A549 (cell line): ENCODE data around the gene AGR3. TPM values are rescaled to one million over a fixed set of nuclear protein-coding genes. Genes with fewer than 3 reads are reported as not detected.
A peak's percentile ranks its signal among the peaks of the same experiment; 100 is the strongest.

Source experiments
- ATAC-seq, 2 experiments: fragments of 200-7000 bp in 1 of 2; fragments of >200 bp in 1 of 2; cut with Nextera tagmentation in 1 of 2; cut with Tn5 transposase in 1 of 2; 3 replicates each; pipeline versions ENCODE4 v1.8.0 to v1.9.1; 2018 to 2020; ENCODE audit warnings: mild to moderate bottlenecking in 1 of 2, moderate library complexity in 1 of 2
- CTCF ChIA-PET: fragments of 300-600 bp; sonication (Branson Sonifier 250); formaldehyde crosslinking; extraction: SDS; loops from one replicate; lab custom pipeline; 2021; ENCODE audit warnings: antibody characterized with exemption, inconsistent platforms; lab: Yijun Ruan, JAX
- POLR2A ChIA-PET: fragments of 350-600 bp; formaldehyde crosslinking; extraction: SDS; loops from one replicate; lab custom pipeline; 2021; ENCODE audit warnings: antibody characterized with exemption, inconsistent platforms; lab: Yijun Ruan, JAX
- DNase-seq, 2 experiments: peaks; one replicate each; pipeline versions ENCODE4 v3.0.0 to v3.0.0-alpha.2; 2011 to 2016; ENCODE audit warnings: low read depth in 1 of 2, low spot score in 1 of 2
- FAIRE-seq: peaks from 2 replicates; lab custom pipeline; 2011; peaks lifted over from hg19 to GRCh38; lab: Jason Lieb, UNC
- H3K27ac ChIP-seq, 2 experiments: fragments of >200 bp; sonication (Bioruptor Twin); formaldehyde crosslinking; 3 replicates each; pipeline ENCODE4 v1.5.1; 2016 to 2017
- H3K4me1 ChIP-seq: fragments of >200 bp; sonication (Bioruptor Twin); formaldehyde crosslinking; 3 replicates; pipeline ENCODE4 v1.6.1; 2016
- H3K4me2 ChIP-seq: fragments of >200 bp; sonication (Bioruptor Twin); formaldehyde crosslinking; 3 replicates; pipeline ENCODE4 v1.6.1; 2016
- H3K4me3 ChIP-seq: fragments of >200 bp; sonication (Bioruptor Twin); formaldehyde crosslinking; 3 replicates; pipeline ENCODE4 v1.5.1; 2016
- H3K9me3 ChIP-seq: fragments of >200 bp; sonication (Bioruptor Twin); formaldehyde crosslinking; 3 replicates; pipeline ENCODE4 v1.6.1; 2016
- CBX8 ChIP-seq: fragments of 200-600 bp; sonication (generic); IDR thresholded peaks from 2 replicates; pipeline ENCODE4 v1.6.1; 2016
- CEBPB ChIP-seq, 2 experiments: fragments of >200 bp in 1 of 2; sonication (Bioruptor Twin) in 1 of 2; formaldehyde crosslinking in 1 of 2; IDR thresholded peaks; 2 replicates each; pipeline ENCODE4 v1.6.1; 2012 to 2016
- ESRRA ChIP-seq: fragments of 150-350 bp; IDR thresholded peaks from 2 replicates; pipeline ENCODE4 v1.6.1; 2014; ENCODE audit warnings: mild to moderate bottlenecking, low read length, borderline replicate concordance
- GATA3 ChIP-seq: IDR thresholded peaks from 2 replicates; pipeline ENCODE4 v1.6.1; 2012; ENCODE audit warnings: borderline replicate concordance
- HOXB5 ChIP-seq: fragments of 250-450 bp; sonication (Bioruptor Pico); IDR thresholded peaks from 2 replicates; pipeline ENCODE4 v1.5.0; 2020; ENCODE audit warnings: mild to moderate bottlenecking, moderate library complexity
- KDM1A ChIP-seq: fragments of 200-600 bp; sonication (generic); IDR thresholded peaks from 2 replicates; pipeline ENCODE4 v1.6.1; 2016; ENCODE audit warnings: low read depth, mild to moderate bottlenecking
- MAFK ChIP-seq: fragments of 450-650 bp; IDR thresholded peaks from 2 replicates; pipeline ENCODE4 v1.6.1; 2014; ENCODE audit not compliant: partially characterized antibody
- MYC ChIP-seq: IDR thresholded peaks from 2 replicates; pipeline ENCODE4 v1.6.1; 2012; ENCODE audit warnings: mild to moderate bottlenecking, inconsistent platforms, low read length, improper control_type of control experiment, borderline replicate concordance
- POLR2A ChIP-seq: IDR thresholded peaks from 2 replicates; pipeline ENCODE4 v1.6.1; 2012; ENCODE audit warnings: mild to moderate bottlenecking, low read length
- POLR2AphosphoS2 ChIP-seq: conservative IDR thresholded peaks from 2 replicates; pipeline ENCODE4 v1.6.1; 2012; ENCODE audit warnings: low read length, improper control_type of control experiment, inconsistent platforms
- RAD21 ChIP-seq, 2 experiments: fragments of >200 bp in 1 of 2; sonication (Bioruptor Twin) in 1 of 2; formaldehyde crosslinking in 1 of 2; IDR thresholded peaks in 1 of 2; conservative IDR thresholded peaks in 1 of 2; 2 replicates in 1 of 2; 3 replicates in 1 of 2; pipeline ENCODE4 v1.6.1; 2012 to 2018; ENCODE audit warnings: inconsistent platforms in 1 of 2
- RCOR1 ChIP-seq: fragments of 150-350 bp; IDR thresholded peaks from 2 replicates; pipeline ENCODE4 v1.6.1; 2014; ENCODE audit warnings: antibody characterized with exemption, low read length, low read depth
- REST ChIP-seq: fragments of 200-600 bp; sonication (generic); IDR thresholded peaks from 2 replicates; pipeline ENCODE4 v1.6.1; 2016; ENCODE audit warnings: antibody characterized with exemption, mild to moderate bottlenecking, moderate library complexity
- SMC3 ChIP-seq: fragments of >200 bp; sonication (Bioruptor Twin); formaldehyde crosslinking; IDR thresholded peaks from 3 replicates; pipeline ENCODE4 v1.6.1; 2018; ENCODE audit warnings: inconsistent platforms
- ZC3H11A ChIP-seq: fragments of 450-650 bp; IDR thresholded peaks from 2 replicates; pipeline ENCODE4 v1.6.1; 2014; ENCODE audit warnings: antibody characterized with exemption, mild to moderate bottlenecking
- ZFP36 ChIP-seq: fragments of 450-650 bp; IDR thresholded peaks from 2 replicates; pipeline ENCODE4 v1.6.1; 2014; ENCODE audit warnings: borderline replicate concordance; ENCODE audit not compliant: partially characterized antibody
- ZNF302 ChIP-seq: fragments of 250-450 bp; sonication (Bioruptor Pico); IDR thresholded peaks from 2 replicates; pipeline ENCODE4 v1.9.0; 2021; ENCODE audit warnings: inconsistent platforms, mild to moderate bottlenecking, moderate library complexity
- WGBS: methylation state at CpG from one replicate; pipeline ENCODE4 v1.1.6; 2017; ENCODE audit errors: missing lambda C conversion rate; 5-methylcytosine and 5-hydroxymethylcytosine counted together
- polyA plus RNA-seq, 4 experiments: library from polyadenylated mRNA; depleted of rRNA in 3 of 4; stranded (reverse); fragments of >200 nt; fragmentation: RNase III in 1 of 4; extraction: RNeasy Plus Mini Kit Qiagen cat#74134 plus additional on column Dnase treatment in 1 of 4; gene quantifications; 2 replicates in 3 of 4; 3 replicates in 1 of 4; pipeline ENCODE4 v1.2.3, GENCODE V29; 2011 to 2017
- TF ChIP-seq, protein P1 (sequence below): fragments of 250-450 bp; sonication (Bioruptor Pico); IDR thresholded peaks from 2 replicates; pipeline ENCODE4 v1.5.0; 2021; ENCODE audit warnings: mild to moderate bottlenecking, moderate library complexity, borderline replicate concordance
- TF ChIP-seq, protein P2 (sequence below): IDR thresholded peaks from 2 replicates; pipeline ENCODE4 v1.6.1; 2012
- TF ChIP-seq, protein P3 (sequence below): IDR thresholded peaks from 2 replicates; pipeline ENCODE4 v1.6.1; 2012

AGR3 gene
- polyA plus RNA-seq, 2 of the 4 experiments (the other 2 are of a cell fraction) = 0.36 TPM; not detected in 1

DNA sequence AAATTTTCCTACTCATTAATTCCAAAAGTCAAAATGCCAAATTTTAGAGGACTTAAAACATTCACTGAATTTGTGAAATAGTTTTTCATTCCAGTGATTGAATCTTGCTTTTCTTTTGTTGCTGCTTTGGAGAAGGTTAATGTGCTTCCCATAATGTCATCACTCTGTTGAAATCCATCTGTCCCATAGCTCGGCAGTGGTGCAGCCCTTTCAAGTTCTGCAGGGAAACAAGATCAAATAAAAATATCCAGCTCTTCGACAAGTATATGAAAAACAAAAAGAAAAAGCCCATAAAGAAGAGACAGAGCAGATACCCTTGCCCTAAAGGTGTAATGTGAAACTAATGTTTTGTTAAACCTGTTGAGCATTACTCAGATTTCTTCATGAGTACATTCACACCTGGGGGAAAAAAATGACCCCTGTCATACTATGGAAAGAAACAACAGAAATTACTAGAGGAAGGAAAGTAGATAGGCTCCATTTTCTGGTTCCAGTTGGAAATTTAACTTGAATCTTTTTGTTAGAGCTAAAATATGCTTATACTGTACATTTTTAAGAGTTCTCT is 35.1 kb downstream of the AGR3 start (continued):
- TF ChIP-seq, protein P1, sequence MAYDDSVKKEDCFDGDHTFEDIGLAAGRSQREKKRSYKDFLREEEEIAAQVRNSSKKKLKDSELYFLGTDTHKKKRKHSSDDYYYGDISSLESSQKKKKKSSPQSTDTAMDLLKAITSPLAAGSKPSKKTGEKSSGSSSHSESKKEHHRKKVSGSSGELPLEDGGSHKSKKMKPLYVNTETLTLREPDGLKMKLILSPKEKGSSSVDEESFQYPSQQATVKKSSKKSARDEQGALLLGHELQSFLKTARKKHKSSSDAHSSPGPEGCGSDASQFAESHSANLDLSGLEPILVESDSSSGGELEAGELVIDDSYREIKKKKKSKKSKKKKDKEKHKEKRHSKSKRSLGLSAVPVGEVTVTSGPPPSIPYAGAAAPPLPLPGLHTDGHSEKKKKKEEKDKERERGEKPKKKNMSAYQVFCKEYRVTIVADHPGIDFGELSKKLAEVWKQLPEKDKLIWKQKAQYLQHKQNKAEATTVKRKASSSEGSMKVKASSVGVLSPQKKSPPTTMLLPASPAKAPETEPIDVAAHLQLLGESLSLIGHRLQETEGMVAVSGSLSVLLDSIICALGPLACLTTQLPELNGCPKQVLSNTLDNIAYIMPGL (CRISPR knock-in tag) = no peak
- no peak for TF ChIP-seq ZFP36

DNA sequence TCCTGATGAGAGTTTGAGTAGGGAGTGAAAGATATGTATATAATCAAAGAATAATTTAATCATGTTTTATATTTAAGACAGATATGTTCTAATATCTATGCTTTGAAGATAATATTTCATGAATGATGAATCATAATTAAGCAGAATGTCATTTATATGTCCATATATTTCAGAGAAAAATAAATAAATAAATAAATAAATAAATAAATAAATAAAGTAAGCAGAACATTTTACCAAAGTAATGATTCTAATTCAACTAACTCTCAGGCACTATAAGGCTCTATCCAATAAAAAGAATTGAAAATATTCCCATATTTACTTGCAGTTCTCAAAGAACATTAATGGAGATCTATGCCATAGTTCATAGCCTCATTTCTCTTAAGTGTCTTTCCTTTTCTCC is 36.0 kb downstream of the AGR3 start:
- H3K4me3 ChIP-seq = no peak overlapping the region
- DNase-seq (no peak), ATAC-seq (no peak), FAIRE-seq (no peak)
- POLR2A ChIA-PET = interaction anchor here (2.7 kb wide), 1 partner anchor 42 kb away, joined by 14 read pairs; the partner anchor contains the start of gene AGR2
- TF ChIP-seq MAFK (no peak), CBX8 (no peak), ZC3H11A (peak; percentile 93), SMC3 (no peak), ESRRA (no peak), ZFP36 (no peak)
- TF ChIP-seq, protein P2, sequence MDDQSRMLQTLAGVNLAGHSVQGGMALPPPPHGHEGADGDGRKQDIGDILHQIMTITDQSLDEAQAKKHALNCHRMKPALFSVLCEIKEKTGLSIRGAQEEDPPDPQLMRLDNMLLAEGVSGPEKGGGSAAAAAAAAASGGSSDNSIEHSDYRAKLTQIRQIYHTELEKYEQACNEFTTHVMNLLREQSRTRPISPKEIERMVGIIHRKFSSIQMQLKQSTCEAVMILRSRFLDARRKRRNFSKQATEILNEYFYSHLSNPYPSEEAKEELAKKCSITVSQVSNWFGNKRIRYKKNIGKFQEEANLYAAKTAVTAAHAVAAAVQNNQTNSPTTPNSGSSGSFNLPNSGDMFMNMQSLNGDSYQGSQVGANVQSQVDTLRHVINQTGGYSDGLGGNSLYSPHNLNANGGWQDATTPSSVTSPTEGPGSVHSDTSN = no peak
- CTCF ChIA-PET = no interaction called here
- H3K27ac ChIP-seq = peak overlapping the region; percentile 81 to 85
- peaks cover 26% of the 10 kb centered on the region for H3K4me1 ChIP-seq
- H3K4me2 ChIP-seq = peak overlapping the region; percentile 82; the same call in 2 of the 3 replicates
- 0 out of 3 replicates have a peak, but pooled peaks cover 3% of the 10 kb centered on the region for H3K9me3 ChIP-seq

DNA sequence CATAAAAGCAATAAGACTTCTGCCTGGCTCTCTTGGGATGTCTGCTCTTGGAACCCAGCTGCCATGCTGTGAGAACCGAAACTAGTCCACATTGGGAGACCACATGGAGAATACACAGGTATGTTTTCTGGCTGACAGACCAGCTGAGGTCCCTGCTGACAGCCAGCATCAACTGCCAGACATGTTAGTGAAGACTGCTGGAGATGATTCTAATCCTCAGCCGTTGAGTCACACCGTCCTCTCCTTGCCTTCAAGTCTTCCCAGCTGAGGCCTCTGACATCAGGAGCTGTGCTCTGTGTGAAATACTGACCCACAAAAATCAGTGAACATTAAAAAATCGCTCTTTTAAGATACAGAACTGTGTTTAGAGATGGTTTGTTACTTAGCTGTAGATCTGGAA is 40.1 kb downstream of the AGR3 start:
- Histone ChIP-seq H3K9me3 (0 out of 3 replicates have a peak, but pooled peaks cover 3% of the 10 kb centered on the region), H3K27ac (peak overlapping the region in 1 of 2 experiments; percentile 30; a peak in 3 of 6 replicates), H3K4me3 (no peak overlapping the region), H3K4me2 (no peak overlapping the region), H3K4me1 (peaks cover 19% of the 10 kb centered on the region)
- CTCF ChIA-PET = interaction anchor here (0.9 to 1.7 kb wide), 3 partner anchors 8 to 79 kb away, joined by 3 to 5 read pairs (median 4); no protein-coding TSS in a partner anchor
- POLR2A ChIA-PET = interaction anchor here (0.5 kb wide), 1 partner anchor 36 kb away, joined by 3 read pairs; no protein-coding TSS in a partner anchor
- TF ChIP-seq RCOR1 = no peak
- no peak for TF ChIP-seq POLR2A
- no peak for TF ChIP-seq REST
- TF ChIP-seq ZFP36 = no peak
- TF ChIP-seq ZNF302 (CRISPR knock-in tag) = no peak
- TF ChIP-seq POLR2AphosphoS2 = no peak
- TF ChIP-seq RAD21 (conservative IDR thresholded peaks at IDR 0.05 in 1 of 2, IDR thresholded peaks at IDR 0.05 in 1 of 2) = no peak
- no peak for TF ChIP-seq MYC
- TF ChIP-seq CBX8 = no peak
- TF ChIP-seq, protein P3, sequence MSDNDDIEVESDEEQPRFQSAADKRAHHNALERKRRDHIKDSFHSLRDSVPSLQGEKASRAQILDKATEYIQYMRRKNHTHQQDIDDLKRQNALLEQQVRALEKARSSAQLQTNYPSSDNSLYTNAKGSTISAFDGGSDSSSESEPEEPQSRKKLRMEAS = no peak
- TF ChIP-seq KDM1A = no peak
- no peak for TF ChIP-seq CEBPB (IDR thresholded peaks at IDR 0.05)
- no peak for TF ChIP-seq GATA3
- no peak for TF ChIP-seq HOXB5 (CRISPR knock-in tag)
- WGBS = 72% methylated on average over 4 of the region's 4 CpGs
- DNase-seq (no peak), ATAC-seq (peak in 1 of 2 experiments; percentile 52; a peak in 4 of 6 replicates), FAIRE-seq (no peak)
